ENCODE results near the gene KRTAP10-12.

The KRTAP10-12 gene

DNA sequence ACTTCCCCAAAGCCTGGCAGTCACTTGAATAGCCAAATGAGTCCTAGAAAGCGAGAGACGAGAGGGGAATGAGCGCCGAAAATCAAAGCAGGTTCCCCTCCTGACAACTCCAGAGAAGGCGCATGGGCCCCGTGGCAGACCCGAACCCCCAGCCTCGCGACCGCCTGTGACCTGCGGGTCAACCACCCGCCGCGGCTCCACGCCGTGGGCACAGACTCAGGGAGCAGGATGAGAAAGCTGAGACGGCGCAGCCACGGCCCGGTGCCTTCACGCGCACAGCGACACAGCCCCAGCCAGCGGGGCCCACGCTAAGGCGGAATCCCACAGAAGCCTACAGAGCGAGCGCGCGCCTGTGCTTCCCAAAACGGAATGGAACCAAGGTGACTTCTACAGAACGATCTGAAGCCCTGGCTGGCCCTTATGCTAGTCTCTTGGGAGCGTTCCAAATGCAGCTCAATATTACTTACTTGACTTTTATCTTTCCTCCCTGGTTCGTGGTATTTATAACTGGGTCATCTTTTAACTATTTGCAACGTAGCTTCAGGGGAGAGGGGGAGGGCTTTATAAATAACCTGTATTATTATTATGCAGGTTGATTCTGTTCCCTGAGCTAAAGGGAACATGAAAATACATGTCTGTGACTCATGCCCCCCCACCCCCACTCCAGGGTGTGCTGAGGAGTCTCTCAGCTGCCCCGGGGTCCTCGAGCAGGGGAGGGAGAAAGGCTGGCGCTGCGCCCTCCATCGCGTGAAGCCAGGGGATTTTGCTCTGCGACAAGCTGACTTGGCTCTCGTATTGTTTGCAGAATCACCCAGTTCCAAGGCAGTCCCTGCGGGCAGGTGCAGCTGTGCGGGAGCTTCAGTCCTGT is 12.7 kb downstream of the KRTAP10-12 start:
- DNase-seq (ENCODE audit: extremely low read depth, low read depth), result no peak
- H3K4me3 ChIP-seq (replicated peaks; ENCODE audit: low read depth, low read length), result no peak overlapping the region
- TF ChIP-seq, protein P1, sequence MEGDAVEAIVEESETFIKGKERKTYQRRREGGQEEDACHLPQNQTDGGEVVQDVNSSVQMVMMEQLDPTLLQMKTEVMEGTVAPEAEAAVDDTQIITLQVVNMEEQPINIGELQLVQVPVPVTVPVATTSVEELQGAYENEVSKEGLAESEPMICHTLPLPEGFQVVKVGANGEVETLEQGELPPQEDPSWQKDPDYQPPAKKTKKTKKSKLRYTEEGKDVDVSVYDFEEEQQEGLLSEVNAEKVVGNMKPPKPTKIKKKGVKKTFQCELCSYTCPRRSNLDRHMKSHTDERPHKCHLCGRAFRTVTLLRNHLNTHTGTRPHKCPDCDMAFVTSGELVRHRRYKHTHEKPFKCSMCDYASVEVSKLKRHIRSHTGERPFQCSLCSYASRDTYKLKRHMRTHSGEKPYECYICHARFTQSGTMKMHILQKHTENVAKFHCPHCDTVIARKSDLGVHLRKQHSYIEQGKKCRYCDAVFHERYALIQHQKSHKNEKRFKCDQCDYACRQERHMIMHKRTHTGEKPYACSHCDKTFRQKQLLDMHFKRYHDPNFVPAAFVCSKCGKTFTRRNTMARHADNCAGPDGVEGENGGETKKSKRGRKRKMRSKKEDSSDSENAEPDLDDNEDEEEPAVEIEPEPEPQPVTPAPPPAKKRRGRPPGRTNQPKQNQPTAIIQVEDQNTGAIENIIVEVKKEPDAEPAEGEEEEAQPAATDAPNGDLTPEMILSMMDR (IDR thresholded peaks at IDR 0.05; ENCODE audit: low read depth, low read length, missing control alignments), result no peak

DNA sequence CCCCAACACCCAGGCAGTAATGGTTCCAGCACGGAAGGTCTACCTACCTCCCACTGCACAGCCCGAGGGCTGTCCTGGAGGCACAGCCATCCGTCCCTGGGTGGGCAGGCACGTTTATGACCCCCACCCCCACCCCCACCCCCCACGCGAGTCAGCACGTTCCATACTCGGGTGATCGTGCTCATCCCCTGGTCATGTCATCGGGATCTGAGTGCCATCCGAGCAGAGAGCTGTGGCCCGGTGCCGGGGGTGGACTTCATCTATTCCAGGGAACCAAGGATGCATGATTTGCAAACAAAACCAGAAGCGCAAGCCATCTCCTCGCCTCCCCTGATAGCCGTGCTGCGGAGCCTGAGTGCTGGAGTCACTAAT is 13.3 kb downstream of the KRTAP10-12 start:
- DNase-seq (ENCODE audit: extremely low read depth, low read depth), result no peak
- H3K4me3 ChIP-seq (replicated peaks; ENCODE audit: low read depth, low read length), result no peak overlapping the region
- TF ChIP-seq, protein P1 (IDR thresholded peaks at IDR 0.05; ENCODE audit: low read depth, low read length, missing control alignments), result no peak

DNA sequence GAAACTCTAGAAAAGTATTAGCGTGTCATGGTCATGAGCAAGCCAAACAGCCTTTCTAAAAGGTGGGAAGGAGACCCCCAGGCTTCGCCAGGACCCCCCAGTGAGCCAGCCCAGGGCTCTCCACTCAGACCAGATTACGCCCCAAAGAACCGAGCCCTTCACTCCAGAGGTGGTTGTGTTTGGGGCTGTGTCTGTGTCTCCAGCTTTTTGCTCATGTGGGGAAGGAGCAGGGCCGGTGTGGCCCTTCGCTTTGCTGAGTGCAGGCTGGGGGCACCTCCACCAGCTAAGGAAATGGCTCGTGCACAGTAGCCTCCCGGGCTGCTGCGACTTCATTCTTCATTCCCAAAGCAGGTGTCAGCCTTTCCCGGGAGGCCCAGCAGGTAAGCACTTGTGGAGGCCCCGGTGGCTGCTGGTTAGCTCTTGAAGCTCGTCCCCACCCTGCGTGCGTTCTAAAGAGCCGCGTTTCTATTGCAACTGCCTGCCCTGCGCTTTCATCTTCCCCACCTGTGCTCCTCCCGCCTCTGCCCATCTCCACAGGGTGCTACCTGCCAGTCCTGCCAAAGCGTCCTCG is 13.9 kb downstream of the KRTAP10-12 start:
- DNase-seq (ENCODE audit: extremely low read depth, low read depth), result no peak
- H3K4me3 ChIP-seq (replicated peaks; ENCODE audit: low read depth, low read length), result no peak overlapping the region

DNA sequence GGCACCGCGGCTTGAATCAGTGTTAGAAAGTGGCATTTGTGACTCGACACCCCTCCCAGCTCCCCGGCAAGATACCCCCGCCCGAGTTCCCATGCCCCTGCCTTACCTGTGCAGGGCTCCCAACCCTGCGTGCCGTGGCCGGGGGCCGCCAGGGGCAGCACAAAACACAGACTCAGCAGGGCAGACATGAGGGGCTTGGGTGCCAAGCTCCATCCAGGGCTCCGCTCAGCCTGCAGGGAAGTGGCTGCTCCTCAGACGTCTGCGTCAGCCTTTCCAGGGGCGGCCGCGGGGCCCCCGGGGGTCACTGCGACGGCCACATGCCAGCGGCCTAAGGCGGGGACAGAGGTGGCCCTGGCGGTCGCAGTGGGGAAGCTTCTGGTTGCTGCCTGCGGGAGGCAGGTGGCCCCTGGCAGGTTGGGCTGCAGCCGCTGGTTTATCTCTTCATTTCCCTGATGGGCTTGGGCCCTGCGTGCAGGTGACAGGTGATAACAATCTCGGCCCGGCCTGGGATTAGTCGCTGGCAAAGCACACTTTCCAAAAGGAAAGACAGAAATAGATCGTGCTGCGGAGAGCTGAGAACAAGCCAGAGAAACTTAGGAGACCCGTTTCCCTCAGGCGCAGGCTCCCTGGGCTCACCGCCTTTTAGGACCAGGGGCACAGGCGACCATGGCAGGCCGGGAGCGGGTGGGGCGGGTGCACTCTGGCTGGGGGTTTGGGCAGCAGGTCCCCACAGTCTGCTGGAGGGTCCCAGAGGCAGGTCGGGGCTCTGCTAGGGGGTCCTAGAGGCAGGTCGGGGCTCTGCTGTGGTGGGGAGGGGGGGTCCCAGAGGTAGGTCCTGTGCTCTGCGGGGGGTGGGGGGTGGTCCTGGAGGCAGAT is 14.6 kb downstream of the KRTAP10-12 start, which contains the start of gene TSPEAR:
Gene TSPEAR, minus strand, starts transcription at position 246 of the 876 bp plus-strand sequence. Its CDS starts 58 bp downstream, at position 188.
- TF ChIP-seq, protein P1 (IDR thresholded peaks at IDR 0.05; ENCODE audit: low read depth, low read length, missing control alignments), result no peak
- DNase-seq (ENCODE audit: extremely low read depth, low read depth), result no peak
- no peak within 1 kb of the TSS for H3K4me3 ChIP-seq (replicated peaks; ENCODE audit: low read depth, low read length)

More for the DNA sequence above, 13.9 kb downstream of the KRTAP10-12 start:
- TF ChIP-seq, protein P1 (IDR thresholded peaks at IDR 0.05; ENCODE audit: low read depth, low read length, missing control alignments), result no peak

DNA sequence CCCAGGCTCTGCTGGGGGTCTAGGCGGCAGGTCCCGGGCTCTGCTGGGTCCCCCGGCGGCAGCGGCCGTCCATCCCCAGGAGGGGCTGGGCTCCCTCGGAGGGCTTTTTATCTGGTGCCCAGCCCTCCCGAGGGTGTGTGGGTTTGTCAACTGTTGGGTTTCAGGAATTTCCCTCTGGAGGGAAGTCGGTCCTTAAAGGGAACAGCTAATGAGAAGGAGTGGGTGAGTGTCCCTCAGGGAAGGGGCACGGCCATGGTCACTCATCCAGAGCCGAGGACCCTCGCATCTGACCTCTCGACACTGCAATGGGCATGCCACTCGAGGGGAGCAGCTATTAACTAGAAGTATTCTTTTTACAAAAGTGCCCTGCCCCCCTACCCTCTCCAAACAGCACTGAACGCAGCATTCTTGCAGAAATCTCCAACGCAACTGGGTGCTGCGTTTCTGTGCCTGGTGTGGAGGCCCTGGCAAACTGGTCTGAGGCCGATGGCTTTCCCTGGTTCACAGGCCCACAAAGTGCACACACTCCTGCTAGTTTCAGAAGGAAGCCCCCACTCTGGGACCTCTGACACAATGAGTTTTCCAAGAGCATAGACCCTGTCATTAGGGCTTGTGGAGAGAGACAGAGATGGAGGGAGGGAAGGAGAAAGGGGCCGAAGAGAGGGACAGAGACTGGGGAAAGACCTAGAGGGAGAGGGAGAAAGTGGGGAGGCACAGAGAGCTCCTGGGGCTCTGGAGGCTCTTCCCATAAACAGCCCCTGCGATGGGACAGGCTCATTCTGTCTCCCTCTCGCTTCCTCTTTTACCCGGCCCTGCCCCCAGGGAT is 15.4 kb downstream of the KRTAP10-12 start:
- TF ChIP-seq, protein P1 (IDR thresholded peaks at IDR 0.05; ENCODE audit: low read depth, low read length, missing control alignments), result no peak
- no peak for DNase-seq (ENCODE audit: extremely low read depth, low read depth)
- no peak overlapping the region for H3K4me3 ChIP-seq (replicated peaks; ENCODE audit: low read depth, low read length)

DNA sequence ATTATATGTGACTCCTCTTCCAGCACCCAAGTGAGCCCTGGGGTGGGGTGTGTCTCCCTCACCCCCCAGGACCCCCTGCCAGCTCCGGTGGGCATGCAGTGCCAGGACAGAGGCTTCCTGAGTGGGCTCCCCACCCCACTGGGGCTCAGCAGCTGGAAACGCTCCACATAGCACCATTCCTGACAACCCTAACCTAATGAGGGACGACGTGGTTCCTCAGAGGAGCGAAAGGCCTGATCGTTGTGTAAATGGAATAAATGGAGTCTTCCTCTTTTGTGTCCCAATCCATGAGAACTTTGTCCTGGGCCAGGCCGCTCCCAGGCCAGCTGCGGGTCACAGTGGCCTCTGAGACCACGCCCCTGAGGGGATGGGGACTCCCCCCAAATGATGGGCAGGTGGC is 16.2 kb downstream of the KRTAP10-12 start:
- no peak overlapping the region for H3K4me3 ChIP-seq (replicated peaks; ENCODE audit: low read depth, low read length)
- TF ChIP-seq, protein P1 (IDR thresholded peaks at IDR 0.05; ENCODE audit: low read depth, low read length, missing control alignments), result no peak
- no peak for DNase-seq (ENCODE audit: extremely low read depth, low read depth)

All from HFF-Myc (cell line).